Measurements from ENCODE around the gene ITPKA.

DNA sequence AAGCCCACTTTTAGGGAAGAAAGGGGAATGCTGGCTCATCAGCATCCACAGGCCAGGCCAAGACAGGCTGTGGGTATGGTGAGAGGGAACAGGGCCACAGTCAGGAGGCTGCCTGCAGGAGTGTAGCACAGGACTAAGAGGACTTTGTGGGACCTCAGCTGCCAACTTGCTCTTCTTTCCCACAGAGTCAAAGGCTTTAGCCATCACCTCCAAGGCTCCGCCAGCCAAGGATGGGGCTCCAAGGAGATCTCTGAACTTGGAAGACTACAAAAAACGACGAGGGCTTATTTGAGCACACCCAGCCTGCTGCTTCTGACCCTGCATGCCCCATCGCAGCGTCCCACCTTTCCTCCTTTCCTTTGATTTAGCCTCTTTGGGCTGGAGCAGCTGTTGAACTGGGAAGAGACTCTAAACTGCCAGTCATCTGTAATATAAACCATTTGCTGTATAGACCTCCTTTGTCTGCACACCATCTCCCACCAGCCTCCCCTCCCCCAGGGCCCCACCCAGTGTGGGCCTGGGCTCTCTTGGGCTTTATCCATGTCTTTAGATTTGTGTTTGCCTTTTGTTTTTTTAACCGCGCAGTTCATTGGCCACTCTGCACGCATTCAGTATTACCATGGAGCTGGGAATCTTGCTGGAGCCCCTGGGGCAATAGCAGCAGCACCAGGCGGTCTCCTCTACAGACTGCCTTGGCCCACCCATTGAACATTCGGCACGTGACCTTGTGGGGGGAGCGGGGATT, 13.1 kb upstream of the ITPKA start:
- TF ChIP-seq, protein P1, sequence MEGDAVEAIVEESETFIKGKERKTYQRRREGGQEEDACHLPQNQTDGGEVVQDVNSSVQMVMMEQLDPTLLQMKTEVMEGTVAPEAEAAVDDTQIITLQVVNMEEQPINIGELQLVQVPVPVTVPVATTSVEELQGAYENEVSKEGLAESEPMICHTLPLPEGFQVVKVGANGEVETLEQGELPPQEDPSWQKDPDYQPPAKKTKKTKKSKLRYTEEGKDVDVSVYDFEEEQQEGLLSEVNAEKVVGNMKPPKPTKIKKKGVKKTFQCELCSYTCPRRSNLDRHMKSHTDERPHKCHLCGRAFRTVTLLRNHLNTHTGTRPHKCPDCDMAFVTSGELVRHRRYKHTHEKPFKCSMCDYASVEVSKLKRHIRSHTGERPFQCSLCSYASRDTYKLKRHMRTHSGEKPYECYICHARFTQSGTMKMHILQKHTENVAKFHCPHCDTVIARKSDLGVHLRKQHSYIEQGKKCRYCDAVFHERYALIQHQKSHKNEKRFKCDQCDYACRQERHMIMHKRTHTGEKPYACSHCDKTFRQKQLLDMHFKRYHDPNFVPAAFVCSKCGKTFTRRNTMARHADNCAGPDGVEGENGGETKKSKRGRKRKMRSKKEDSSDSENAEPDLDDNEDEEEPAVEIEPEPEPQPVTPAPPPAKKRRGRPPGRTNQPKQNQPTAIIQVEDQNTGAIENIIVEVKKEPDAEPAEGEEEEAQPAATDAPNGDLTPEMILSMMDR (IDR thresholded peaks at IDR 0.05): no peak
- TF ChIP-seq POLR2A (IDR thresholded peaks at IDR 0.05): no peak
